ENCODE results near the gene COQ10A. TPM values are rescaled to one million over a fixed set of nuclear protein-coding genes. Genes with fewer than 3 reads are reported as not detected.

COQ10A gene
- total and polyA plus RNA-seq, 2 donors (not counting 1 experiment from before 2014, with no cell fraction given) = 9.1 to 14.2 TPM

DNA sequence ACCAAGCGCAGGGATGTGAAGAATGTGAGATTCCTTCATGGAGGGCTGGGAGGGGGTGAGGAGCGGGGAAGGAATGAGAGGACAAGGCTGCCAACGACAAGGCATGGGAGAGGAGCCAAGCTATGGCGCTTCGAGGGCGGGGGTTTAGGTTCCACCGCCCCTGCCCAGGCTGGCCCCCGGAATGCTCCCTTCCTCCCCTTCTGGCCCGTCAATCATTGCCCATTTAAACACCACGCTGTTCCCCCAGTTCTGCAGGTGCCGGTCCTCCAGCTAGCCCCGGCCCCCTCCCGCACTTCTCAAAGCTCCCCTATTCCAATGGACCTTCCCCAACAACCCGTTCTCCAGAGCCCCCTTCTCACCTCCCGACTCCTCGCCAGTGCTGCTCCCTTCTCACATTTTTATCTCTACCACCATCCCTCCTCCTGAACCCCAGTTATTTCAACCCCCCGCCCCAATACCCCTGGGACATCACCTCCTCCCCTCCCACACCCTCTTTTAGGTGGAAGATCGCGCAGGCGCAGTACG is 45.4 kb upstream of the COQ10A start:
- H3K36me3 ChIP-seq (ENCODE audit: control insufficient read depth, insufficient read depth, low read length) = peaks cover 5% of the 10 kb centered on the region
- H3K4me1 ChIP-seq (ENCODE audit: control insufficient read depth, extremely low read depth, insufficient read depth, low read length) = peaks cover 19% of the 10 kb centered on the region
- H3K4me3 ChIP-seq (replicated peaks in 1 of 4; ENCODE audit: control extremely low read depth in 1 of 4, insufficient read depth in 1 of 4, low read depth in 3 of 4, low read length in 4 of 4) = peak overlapping the region; percentile 80 to 87 (median 84)
- TF ChIP-seq, protein P1, sequence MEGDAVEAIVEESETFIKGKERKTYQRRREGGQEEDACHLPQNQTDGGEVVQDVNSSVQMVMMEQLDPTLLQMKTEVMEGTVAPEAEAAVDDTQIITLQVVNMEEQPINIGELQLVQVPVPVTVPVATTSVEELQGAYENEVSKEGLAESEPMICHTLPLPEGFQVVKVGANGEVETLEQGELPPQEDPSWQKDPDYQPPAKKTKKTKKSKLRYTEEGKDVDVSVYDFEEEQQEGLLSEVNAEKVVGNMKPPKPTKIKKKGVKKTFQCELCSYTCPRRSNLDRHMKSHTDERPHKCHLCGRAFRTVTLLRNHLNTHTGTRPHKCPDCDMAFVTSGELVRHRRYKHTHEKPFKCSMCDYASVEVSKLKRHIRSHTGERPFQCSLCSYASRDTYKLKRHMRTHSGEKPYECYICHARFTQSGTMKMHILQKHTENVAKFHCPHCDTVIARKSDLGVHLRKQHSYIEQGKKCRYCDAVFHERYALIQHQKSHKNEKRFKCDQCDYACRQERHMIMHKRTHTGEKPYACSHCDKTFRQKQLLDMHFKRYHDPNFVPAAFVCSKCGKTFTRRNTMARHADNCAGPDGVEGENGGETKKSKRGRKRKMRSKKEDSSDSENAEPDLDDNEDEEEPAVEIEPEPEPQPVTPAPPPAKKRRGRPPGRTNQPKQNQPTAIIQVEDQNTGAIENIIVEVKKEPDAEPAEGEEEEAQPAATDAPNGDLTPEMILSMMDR (conservative IDR thresholded peaks at IDR 0.05 in 1 of 2, IDR thresholded peaks at IDR 0.05 in 1 of 2; ENCODE audit: low read depth in 1 of 2, low read length in 2 of 2) = no peak
- TF ChIP-seq EZH2 (IDR thresholded peaks at IDR 0.05; ENCODE audit: low read length, missing control alignments) = no peak
- peak overlapping the region; percentile 97 for H3K27ac ChIP-seq (ENCODE audit: insufficient read depth, low read length)
- H2AFZ ChIP-seq (ENCODE audit: low read length) = peak overlapping the region; percentile 20
- peaks cover 32% of the 10 kb centered on the region for H3K79me2 ChIP-seq (ENCODE audit: control insufficient read depth, insufficient read depth, low read length)
- H3K9me3 ChIP-seq (ENCODE audit: control insufficient read depth, insufficient read depth, low read depth, low read length) = no peaks in the 10 kb centered on the region
- H3K27me3 ChIP-seq (ENCODE audit: control insufficient read depth, insufficient read depth, low read length) = no peaks in the 10 kb centered on the region
- no peaks in the 10 kb centered on the region for H4K20me1 ChIP-seq (ENCODE audit: control insufficient read depth, extremely low read depth, insufficient read depth, low read length)
- peak overlapping the region; percentile 93 for H3K9ac ChIP-seq (ENCODE audit: insufficient read depth, low read length)
- H3K4me2 ChIP-seq (ENCODE audit: extremely low read depth, insufficient read depth, low read length) = peak overlapping the region; percentile 98
- peak; percentile 76 to 88 for DNase-seq (ENCODE audit: low read depth in 2 of 2)

DNA sequence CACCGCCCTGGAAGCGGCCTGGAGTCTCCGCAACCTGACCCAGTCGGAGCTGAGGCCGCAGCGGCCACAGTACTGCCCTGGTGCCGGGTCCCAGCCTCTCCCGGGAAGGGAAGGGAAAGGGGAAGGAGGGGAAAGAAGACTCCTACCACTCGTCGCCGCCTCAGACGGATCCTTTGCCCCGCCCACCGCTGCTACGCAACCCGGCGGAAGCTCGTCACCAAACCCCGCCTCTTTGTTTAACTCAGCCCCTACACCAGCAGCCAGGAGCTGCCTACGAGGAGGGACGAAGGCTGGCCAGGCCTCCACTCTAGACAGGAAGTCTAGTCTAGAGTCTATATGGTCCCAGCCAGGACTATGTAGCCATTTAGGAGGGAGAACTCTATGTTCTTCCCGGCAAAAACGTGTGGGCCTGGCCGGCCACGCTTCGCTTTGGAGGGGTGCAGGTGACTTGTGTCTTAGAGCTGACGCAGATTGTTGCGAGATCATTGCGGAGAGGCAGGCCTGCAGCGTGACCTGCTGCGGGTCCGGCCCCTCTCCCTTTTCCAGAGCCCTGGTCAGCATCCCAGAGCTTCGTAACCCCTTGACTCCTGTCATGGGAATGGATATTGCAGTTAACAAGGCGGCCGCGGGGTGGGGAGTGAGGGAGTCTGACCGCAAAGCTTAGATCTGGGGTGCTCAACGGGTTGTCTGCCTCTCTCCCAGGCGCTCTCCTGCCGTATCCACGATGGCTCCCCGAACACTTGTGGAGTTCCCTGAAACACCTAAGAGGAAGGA is 44.8 kb upstream of the COQ10A start, which contains the start of gene RNF41:
Gene RNF41 (minus strand): TSS at position 166 of the 774 bp plus-strand sequence. CDS start 7,875 bp downstream, outside the sequence.
- Histone ChIP-seq H3K9ac (ENCODE audit: insufficient read depth, low read length) (peak within 1 kb of the TSS; percentile 93), H3K27me3 (ENCODE audit: control insufficient read depth, insufficient read depth, low read length) (no peaks in the 10 kb centered on the region), H3K4me3 (replicated peaks in 1 of 4; ENCODE audit: control extremely low read depth in 1 of 4, insufficient read depth in 1 of 4, low read depth in 3 of 4, low read length in 4 of 4) (peak within 1 kb of the TSS; percentile 80 to 87 (median 84)), H3K36me3 (ENCODE audit: control insufficient read depth, insufficient read depth, low read length) (peaks cover 5% of the 10 kb centered on the region), H3K4me1 (ENCODE audit: control insufficient read depth, extremely low read depth, insufficient read depth, low read length) (peaks cover 19% of the 10 kb centered on the region), H2AFZ (ENCODE audit: low read length) (peak within 1 kb of the TSS; percentile 68), H3K4me2 (ENCODE audit: extremely low read depth, insufficient read depth, low read length) (peak within 1 kb of the TSS; percentile 98), H3K79me2 (ENCODE audit: control insufficient read depth, insufficient read depth, low read length) (peaks cover 27% of the 10 kb centered on the region), H4K20me1 (ENCODE audit: control insufficient read depth, extremely low read depth, insufficient read depth, low read length) (no peaks in the 10 kb centered on the region), H3K27ac (ENCODE audit: insufficient read depth, low read length) (peak within 1 kb of the TSS; percentile 97), H3K9me3 (ENCODE audit: control insufficient read depth, insufficient read depth, low read depth, low read length) (no peaks in the 10 kb centered on the region)
- DNase-seq (ENCODE audit: low read depth in 2 of 2) = peak; percentile 97
- no peak for TF ChIP-seq EZH2 (IDR thresholded peaks at IDR 0.05; ENCODE audit: low read length, missing control alignments)
- TF ChIP-seq, protein P1 (conservative IDR thresholded peaks at IDR 0.05 in 1 of 2, IDR thresholded peaks at IDR 0.05 in 1 of 2; ENCODE audit: low read depth in 1 of 2, low read length in 2 of 2) = peak in 1 of 2 donors; percentile 3

DNA sequence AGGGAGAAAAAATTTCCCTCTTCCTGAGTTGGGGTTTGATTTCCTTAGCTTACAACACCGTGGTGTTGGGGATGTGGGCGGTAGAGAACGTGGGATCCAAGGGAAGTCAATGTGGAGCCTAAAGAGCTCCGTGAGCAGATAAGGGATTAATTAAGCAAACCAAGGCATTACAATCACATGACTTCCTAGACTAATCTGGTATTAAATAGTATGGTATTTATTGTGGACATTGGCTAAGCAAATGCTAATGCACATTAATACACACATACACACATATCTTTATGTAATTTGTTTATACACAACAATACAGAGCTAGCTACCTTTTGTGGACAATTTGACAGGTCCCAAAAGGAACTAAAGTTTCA is 44.2 kb upstream of the COQ10A start:
- H3K79me2 ChIP-seq (ENCODE audit: control insufficient read depth, insufficient read depth, low read length) = peaks cover 24% of the 10 kb centered on the region
- H3K4me2 ChIP-seq (ENCODE audit: extremely low read depth, insufficient read depth, low read length) = peak overlapping the region; percentile 90
- TF ChIP-seq, protein P1 (conservative IDR thresholded peaks at IDR 0.05 in 1 of 2, IDR thresholded peaks at IDR 0.05 in 1 of 2; ENCODE audit: low read depth in 1 of 2, low read length in 2 of 2) = no peak
- TF ChIP-seq EZH2 (IDR thresholded peaks at IDR 0.05; ENCODE audit: low read length, missing control alignments) = no peak
- H3K4me1 ChIP-seq (ENCODE audit: control insufficient read depth, extremely low read depth, insufficient read depth, low read length) = peaks cover 19% of the 10 kb centered on the region
- peak overlapping the region; percentile 80 to 87 (median 84) for H3K4me3 ChIP-seq (replicated peaks in 1 of 4; ENCODE audit: control extremely low read depth in 1 of 4, insufficient read depth in 1 of 4, low read depth in 3 of 4, low read length in 4 of 4)
- DNase-seq (ENCODE audit: low read depth in 2 of 2) = no peak
- H4K20me1 ChIP-seq (ENCODE audit: control insufficient read depth, extremely low read depth, insufficient read depth, low read length) = no peaks in the 10 kb centered on the region
- no peaks in the 10 kb centered on the region for H3K27me3 ChIP-seq (ENCODE audit: control insufficient read depth, insufficient read depth, low read length)
- H3K9me3 ChIP-seq (ENCODE audit: control insufficient read depth, insufficient read depth, low read depth, low read length) = no peaks in the 10 kb centered on the region
- H3K36me3 ChIP-seq (ENCODE audit: control insufficient read depth, insufficient read depth, low read length) = peaks cover 4% of the 10 kb centered on the region
- peak overlapping the region; percentile 29 for H2AFZ ChIP-seq (ENCODE audit: low read length)
- peak overlapping the region; percentile 93 for H3K9ac ChIP-seq (ENCODE audit: insufficient read depth, low read length)
- H3K27ac ChIP-seq (ENCODE audit: insufficient read depth, low read length) = peak overlapping the region; percentile 97
